Activated T-cell treated with anti-CD3 and anti-CD28 coated beads for 4 hours (primary cell): ENCODE measurements around the gene PIP5K1C.

Experiments
- DNase-seq: peaks from one replicate; pipeline ENCODE4 v3.0.0-alpha.2; 2020

The PIP5K1C gene

DNA sequence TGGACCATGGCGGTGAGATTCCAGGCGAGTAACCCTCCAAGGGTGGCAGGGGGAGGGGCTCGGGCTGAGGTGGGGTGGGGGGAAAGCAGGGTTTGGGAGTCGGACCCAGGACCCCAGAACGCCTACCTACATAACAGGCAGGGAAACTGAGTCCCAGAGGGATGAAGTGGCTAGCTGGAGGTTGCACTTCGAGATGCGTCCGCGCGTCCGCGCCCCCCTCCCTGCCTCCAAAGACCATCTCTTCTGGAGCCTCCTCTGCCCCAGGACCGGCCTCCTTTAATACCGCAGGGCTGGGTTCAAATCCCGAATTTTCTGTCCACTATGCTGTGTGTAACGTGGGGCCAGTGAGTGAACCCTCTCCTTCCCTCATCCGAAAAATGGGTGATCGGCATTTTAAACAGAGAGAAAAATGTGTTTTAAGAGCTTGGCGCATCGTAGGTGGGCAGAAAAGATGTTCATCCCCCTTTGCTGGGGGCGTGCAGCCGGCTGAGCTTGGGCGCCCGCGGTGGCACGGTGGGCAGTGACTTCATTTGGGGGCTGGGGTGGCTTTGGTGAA is 21.7 kb upstream of the PIP5K1C start:
- no peak for DNase-seq

DNA sequence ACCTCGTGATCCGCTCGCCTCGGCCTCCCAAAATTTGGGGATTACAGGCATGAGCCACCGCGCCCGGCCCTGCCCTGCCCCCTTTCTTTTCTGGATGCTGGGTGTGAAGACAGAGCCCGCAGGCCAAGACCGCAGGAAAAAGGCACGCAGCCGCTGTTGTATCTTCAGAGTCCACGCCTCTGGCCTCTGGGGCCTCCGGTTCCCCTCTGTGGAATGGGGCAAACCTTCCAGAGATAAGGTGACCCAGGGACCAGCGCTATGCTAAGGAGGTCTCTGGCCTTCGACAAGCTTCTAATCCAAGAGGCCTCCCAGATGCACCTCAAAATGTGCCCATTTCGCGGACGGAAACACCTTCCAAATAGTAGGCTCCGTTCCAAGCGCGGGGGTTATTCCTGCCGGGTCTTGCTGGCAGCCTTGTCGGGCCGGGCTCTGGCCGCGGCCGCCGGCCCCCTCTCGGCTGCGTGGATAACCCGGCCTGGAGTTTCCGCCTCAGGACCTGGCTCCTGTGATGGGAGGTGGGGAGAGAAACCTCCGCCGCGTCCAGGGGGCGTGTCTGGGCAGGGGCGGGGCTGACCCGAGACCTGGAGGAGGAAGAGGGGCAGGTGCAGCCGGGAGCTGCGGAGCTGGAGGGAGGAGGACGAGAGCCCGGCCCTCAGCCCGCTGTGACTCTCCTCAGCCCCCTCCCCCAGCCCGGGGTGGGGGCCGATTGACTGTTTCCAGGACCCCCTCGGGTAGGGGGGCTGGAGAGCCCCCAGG is 21.0 kb upstream of the PIP5K1C start:
- DNase-seq: peak; percentile 76

DNA sequence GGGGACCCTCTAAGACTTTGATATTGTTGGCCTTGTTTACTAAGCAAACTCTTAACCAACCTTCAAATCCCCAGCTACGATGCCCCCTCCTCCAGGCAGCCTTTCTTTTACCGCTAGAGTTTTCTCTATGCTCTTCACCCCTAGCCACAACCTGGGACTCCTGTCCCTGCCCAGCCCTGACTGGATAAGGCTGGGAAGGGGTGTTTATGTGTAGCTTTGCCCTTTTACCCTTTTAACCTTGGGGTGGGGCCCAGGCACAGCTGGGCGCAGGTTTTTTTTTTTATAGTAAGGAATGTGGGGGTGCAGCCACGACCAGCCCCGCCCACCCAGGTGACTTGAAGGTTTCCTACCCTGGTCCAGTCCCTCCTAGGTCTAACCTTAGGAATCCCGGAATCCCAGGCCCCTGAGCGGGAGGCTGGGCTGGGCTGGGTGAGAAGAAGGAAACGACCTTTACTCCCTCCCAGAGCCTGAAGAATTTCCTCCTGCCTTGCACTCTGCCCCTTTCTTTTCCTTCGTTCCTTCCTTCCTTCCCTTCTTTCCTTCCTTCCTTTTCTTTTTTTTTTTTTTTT is 20.2 kb upstream of the PIP5K1C start:
- DNase-seq: no peak

DNA sequence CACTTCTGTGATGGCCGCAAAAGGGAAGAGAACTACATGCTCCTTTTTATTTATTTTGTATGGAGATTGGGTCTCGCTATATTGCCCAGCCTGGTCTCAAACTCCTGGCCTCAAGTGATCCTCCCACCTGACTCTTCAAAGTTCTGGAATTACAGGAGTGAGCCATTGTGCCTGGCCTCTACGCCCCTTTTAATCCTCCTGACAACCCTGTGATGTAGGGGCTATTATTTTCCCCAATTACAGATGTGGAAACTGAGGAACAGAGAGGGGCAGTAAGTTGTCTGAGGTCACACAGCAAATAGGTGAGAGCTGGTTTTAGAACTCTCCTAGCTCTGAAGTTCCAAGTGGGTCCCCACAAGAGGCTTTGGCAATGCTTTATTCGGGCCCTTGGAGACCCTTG is 19.6 kb upstream of the PIP5K1C start:
- DNase-seq: no peak

DNA sequence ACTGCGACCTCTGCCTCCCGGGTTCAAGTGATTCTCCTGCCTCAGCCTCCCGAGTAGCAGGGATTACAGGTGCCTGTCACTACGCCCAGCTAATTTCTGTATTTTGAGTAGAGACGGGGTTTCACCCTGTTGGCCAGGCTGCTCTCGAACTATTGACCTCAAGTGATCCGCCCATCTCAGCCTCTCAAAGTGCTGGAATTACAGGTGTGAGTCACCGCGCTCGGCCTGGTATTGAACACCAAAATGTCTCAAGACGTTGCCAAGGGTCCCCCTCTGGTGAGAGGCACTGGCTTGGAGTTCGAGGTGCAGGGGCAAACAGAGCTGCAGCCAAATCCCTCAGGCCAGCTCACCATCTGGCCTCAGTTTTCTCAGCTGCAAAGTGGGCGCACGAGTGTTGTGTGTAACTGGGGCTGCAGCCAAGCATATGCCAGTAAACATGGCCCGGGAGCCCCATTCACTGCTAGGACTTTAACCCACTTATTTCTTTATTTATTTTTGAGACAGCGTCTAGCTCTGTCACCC is 15.9 kb upstream of the PIP5K1C start:
- no peak for DNase-seq

DNA sequence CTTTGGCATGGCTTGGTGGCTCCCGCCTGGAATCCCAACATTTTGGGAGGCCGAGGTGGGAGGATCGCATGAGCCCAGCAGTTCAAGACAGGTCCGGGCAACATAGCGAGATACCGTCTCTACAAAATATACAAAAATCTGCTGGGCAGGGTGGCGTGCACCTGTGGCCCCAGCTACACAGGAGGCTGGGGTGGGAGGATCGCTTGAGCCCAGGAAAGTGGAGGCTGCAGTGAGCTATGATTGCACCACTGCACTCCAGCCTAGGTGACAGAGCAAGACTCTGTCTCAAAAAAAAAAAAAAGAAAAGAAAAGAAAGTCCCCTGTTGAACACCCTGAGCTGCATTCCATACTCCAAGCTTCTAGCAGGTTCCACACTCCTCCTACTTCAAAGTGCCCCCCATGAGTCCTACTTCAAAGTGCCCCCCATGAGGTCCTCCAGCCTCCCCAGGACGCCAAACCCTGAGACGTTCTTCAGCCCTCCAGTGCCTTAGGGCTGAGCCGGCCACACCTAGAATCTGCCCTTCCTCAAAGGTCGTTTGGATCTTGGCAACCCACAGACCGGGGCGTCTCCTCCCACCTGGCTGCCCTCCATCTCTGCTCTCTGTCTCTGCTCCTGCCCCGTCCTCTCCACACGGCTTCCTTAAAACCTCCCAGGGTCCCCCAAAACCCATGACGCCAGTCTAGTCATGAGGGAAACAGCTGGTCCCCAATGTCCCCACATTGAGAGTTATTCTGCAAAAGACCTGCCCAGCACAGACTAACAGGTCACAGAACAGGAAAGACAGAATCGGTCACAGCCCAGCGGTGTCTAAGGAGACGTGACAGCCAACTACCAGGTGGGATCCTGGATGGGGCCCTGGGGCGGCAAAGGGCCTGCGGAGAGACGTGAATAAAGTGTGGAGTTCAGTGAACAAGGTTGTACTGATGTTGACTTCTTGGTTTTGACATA is 12.7 kb upstream of the PIP5K1C start:
- no peak for DNase-seq

DNA sequence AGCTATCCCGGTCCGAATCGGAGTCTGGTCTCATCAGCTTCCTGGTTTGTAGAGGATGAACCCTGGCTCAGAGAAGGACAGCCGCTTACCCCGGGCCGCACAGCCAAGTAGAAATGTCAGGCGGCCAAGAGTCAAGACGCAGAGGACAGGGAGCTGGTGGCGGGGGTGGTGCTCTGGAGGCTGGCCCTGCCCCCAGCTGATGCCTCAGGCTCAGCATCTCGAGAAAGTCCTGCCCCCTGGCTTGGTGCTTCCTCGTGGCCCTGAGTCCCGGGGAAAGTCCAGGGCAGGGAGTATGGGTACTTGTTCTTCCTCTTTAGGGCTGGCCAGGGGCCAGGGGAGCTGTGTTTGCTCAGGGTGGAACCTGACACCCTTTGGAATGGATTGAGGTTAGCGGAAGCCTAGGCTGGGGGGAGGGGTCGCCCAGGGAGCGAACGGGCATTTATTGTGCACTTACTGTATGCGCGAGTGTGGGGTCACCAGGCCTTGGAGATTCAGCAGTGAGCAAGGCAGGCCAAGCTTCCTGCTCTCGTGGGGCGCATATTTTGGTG is 10.1 kb upstream of the PIP5K1C start:
- no peak for DNase-seq

DNA sequence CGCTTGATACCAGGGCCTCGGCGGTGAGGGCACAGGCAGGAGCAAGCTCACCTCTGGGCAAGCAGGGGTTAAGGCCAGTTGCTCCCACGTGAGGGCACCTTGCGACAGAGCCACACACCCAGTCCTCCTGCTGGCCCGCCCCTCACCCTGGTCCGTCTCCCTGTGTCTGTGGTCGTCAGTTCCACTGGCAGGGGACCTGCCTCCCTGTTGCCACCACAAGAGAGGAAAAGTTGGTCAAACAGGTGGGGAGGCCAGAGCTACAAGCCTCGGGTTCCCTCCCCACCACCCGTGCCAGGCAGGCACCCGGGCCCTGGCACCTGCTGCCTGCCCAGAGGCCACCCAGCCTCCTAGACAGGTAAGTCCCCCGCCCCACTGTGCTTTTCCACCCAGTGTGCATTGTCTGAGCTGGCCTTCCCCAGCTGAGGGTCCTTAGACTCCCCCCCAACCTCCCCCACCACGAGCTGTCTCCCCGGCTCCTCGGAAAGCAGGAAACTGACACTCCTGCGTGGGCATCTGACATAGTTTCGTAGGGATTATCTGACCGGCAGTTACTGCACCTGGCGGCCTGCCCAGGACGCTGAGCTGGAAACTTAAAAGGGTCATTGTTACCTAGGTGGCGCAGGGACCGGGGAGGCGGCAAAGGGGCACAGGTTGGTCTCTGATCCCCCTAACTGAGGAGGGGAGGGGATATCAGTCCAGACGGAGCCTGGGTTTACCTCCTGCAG is 8.1 kb upstream of the PIP5K1C start, which contains the start of gene TJP3:
Gene TJP3 (plus strand): TSS at position 178 of the 725 bp plus-strand sequence. CDS start 20,049 bp downstream, outside the sequence.
- no peak for DNase-seq

DNA sequence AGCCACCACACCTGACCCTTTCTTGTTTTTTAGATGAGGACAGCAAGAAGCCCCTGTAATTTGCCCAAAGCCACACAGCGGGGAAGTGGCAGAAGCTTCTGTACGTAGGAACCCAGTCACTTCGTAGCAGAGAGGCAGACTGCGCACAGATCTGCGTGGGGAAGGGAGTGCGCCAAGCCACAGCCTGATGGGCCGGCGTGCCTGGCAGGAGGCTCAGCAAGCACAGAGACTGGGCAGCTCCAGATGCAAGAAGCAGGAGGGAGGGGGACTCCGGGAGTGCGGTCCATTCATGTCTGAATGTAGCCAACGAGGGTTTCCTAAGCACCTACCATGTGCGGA is 7.6 kb upstream of the PIP5K1C start:
- no peak for DNase-seq

DNA sequence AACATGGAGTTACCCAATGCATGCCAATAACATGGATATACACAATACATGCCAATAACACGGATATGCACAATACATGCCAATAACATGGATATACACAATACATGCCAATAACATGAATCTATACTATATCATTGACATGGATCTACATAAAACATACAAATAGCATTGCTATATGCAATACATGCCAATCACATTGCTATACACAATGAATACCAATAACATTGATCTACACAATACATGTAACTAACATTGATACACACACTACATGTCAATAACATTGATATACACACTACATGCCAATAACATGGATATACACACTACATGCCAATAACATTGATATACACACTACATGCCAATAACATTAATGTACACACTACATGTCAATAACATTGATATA is 932 bp upstream of the PIP5K1C start:
- no peak for DNase-seq

DNA sequence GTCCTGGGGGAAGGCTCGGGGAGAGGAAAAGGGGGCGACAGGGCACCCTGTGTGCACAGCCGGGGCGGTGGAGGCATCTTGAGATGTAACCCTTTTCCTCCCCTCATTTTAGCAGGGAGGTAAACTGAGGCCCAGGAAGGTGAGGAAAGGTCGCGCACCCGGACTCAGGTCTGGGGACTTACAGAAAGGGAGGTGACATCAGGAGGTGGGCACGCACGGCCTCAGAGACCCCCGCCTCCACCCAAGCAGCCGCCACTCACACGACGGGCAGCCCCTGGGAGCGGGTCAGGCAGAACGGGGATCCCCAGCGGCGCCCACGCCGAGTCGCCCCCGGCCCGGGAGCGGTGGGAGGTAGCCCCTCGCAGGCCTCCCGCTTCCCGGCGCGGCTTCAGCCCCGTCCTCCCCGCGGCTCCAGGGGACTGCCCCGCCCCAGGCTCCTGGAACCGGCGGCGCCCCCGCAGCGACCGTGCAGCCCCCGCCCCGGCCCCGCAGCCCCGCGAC is 477 bp downstream of the PIP5K1C start:
- no peak for DNase-seq

DNA sequence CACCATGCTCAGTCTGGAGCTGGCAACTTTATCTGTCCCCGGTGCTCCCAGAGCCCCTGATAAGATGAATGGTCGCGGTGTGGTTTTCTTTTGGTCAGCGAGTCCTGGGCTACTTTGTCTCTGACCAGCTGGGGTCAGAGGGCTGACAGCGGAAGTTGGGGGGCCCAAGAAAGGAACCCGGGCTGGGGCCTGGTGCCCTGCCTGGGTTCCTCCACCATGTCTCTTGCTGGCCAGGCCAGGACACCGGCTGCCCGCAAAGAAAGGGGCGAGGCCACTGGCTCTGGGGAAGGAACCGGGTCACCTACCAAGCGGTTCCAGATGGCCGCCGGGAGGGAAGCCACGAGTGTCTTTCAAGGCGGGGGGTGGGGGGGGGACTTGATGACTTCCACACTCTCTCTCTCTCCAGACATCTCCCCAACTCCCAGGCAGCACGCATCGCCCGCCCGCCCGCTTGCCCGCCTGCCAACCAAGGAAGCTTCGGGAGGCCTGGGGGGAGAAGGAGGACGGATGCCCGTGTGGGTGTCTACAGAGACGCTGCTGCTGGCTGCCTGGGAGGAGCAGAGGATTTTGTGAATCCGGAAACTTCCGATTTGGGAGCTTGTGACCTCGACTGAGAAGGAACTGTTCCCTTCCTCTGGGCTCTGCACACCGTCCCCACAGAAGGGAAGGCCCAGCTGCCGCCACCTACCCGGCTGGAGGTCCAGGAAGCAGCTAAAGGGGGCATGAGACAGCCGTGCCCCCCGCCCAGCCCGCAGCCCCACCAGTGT is 1.1 kb downstream of the PIP5K1C start:
- no peak for DNase-seq

DNA sequence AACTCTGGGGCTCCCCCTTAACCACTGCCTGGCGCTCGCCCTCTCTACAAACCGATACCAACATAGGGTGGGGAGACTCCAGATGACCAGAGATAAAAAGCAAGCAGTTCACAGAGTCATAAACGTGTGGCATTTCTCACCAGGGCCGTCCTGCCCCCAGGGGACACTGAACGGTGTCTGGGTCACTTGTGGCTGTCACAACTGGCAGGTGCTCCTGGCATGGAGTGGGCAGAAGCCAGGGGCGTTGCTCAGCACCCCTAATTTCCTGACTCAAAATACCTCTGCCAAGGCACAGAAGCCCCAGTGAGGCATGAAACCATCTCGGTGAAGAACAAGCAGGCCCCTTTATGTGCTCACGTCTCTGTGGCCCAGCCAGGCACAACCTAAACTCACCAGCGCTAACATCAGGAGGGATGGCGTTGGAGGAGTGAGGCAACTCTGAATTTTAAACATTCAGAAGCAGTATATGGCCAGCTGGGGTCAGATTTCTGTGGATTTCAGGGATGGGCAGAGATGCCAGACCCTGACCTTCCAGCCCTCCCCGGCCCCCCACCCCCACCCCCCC is 1.8 kb downstream of the PIP5K1C start:
- DNase-seq: no peak

DNA sequence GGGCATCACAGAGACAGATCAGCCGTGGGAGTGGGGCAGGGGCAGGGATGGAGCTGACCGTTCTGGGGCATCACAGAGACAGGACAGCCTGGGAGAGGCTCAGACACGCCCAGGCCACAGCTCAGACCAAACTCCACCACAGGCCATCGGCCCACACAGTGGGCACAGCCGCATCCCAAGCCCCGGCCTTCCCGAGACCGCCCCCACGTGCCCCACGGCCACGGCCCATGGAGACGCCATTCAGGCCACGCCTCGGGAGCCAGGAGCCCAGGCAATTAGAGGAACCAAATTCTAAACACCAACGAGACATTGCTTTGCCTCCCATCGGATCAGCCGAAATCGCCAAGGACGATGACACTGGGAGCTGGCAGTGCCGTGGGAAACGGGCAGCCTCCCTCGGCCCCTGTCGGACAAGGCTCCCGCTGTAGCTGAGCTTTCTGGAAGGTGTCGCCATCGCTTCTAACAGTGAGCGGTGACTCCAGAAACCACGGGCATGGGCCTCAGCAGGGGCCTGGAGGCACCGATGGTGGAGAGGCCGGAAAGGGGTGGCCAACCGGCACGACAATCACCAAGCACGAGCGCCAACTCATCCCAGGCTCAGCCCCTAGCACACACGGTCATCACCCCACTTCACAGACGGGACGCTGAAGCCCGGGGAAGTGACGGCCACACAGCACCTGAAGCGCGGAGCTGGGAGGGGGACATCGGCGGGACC is 2.4 kb downstream of the PIP5K1C start:
- DNase-seq: no peak

DNA sequence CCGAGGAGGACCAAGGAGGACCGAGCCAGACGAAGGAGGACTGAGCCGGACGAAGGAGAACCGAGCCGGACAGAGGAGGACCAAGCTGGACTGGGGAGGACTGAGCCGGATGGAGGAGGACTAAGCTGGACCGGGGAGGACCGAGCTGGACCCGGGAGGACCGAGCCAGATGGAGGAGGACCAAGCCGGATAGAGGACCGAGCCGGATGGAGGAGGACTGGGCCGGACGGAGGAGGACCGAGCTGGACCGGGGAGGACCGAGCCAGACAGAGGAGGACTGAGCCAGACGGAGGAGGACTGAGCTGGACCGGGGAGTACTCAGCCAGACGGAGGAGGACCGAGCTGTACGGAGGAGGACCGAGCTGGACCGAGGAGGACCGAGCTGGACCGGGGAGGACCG is 3.2 kb downstream of the PIP5K1C start:
- no peak for DNase-seq

DNA sequence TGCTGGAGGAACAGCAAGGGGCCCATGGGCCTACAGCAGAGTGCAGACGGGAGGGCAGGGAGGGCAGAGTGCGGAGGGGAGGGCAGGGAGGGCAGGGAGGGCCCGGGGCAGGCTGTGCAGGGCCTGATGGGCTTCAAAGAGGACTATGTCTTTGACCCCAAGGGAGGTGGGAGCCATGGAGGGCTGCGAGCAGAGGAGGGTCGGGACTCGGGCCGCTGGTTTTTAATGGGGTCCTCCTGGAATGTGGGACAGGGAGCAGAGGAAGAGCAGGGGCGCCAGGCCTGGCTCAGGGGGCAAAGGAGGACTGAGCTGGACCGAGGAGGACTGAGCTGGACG is 3.6 kb downstream of the PIP5K1C start:
- no peak for DNase-seq

DNA sequence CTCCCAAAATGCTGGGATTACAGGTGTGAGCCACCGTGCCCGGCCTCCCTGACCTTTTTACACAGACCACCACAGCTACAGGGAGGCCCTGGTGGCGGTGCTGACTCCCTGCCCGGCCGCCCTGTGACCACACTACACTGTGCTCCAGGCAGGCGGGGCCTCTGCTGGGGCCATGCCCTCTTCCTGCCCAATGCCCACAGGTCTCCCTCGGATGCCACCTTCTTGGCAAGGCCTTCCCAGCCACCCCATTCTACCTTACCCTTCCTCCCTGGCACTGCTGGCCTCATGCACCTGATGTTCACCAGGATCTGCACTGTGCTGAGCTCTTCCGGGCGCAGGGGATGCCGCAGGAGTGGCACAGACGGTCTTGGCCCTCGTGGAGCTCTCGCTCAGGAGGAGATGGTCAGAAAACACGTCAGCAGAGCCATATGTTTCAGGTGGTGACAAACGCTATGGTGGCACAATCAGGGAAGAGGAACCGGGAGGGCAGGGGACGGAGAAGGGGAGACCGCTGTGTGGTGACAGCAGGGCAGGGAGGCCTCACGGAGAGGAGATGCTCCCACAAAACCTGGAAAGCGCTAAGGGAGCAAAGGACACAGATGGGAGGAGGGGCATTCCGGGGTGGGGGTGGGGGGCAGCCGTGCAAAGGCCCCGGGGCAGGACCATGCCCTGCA is 4.1 kb downstream of the PIP5K1C start:
- no peak for DNase-seq

DNA sequence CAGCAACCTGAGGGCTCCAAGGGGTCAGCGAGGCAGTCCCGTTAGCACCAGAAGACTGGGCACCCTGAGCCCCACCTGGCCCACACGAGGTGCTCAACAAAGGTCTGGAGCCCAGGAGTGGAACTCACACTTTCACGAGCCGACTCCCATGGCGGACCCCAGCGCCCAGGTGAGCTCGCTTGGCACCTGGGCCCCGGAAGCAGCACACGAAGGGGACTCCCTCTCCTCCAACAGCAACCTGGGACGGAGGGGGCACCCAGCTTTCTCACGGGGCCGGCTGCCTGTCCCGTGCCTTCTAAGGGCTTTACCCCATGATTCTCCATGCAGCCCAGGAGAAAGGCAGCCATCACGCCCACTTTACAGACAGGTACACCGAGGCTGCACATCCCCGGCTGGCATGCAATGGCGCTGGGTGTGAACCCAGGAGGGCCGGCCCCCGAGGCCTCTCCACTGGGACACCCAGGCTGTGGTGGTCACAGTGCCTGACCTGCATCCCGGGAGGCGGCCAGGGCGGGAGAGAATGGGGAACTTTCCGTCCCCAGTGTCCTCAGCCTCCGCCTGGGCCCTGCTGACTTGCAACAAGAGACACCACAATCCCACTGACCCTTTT is 5.0 kb downstream of the PIP5K1C start:
- DNase-seq: no peak
